DND-41 (cell line): ENCODE results near the gene ZFAND6.

Experiments used
- EZH2 ChIP-seq: IDR thresholded peaks from 3 replicates; pipeline ENCODE4 v1.6.1; 2012; ENCODE audit warnings: borderline replicate concordance, low read depth, mild to moderate bottlenecking, moderate library complexity, low read length, inconsistent platforms; ENCODE audit not compliant: severe bottlenecking
- TF ChIP-seq, protein P1 (sequence below): IDR thresholded peaks from 2 replicates; pipeline ENCODE4 v1.5.1; 2012; ENCODE audit warnings: borderline replicate concordance, low read length, moderate library complexity, mild to moderate bottlenecking; ENCODE audit not compliant: poor library complexity, severe bottlenecking; ENCODE audit errors: extremely low read depth

DNA sequence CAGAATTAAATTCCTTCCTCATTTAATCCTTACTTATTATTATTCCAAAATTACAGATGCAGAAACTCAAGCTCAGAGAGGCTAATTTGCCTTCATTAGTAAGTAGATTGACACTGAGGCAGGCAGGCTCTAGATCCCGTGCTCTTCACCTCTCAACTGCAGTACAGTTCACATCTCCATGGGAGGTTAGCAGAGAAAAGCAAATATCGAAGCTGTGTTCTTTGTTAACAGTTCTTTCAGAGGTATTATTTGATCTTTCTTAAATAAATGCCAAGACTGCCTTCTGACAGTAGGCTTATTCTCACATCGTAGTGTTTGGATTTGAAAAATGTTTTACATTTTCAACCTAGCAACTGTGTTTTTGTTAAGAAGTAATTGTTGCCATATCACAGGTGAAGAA is 77.4 kb downstream of the ZFAND6 start:
- TF ChIP-seq, protein P1, sequence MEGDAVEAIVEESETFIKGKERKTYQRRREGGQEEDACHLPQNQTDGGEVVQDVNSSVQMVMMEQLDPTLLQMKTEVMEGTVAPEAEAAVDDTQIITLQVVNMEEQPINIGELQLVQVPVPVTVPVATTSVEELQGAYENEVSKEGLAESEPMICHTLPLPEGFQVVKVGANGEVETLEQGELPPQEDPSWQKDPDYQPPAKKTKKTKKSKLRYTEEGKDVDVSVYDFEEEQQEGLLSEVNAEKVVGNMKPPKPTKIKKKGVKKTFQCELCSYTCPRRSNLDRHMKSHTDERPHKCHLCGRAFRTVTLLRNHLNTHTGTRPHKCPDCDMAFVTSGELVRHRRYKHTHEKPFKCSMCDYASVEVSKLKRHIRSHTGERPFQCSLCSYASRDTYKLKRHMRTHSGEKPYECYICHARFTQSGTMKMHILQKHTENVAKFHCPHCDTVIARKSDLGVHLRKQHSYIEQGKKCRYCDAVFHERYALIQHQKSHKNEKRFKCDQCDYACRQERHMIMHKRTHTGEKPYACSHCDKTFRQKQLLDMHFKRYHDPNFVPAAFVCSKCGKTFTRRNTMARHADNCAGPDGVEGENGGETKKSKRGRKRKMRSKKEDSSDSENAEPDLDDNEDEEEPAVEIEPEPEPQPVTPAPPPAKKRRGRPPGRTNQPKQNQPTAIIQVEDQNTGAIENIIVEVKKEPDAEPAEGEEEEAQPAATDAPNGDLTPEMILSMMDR = no peak
- no peak for TF ChIP-seq EZH2
